ENCODE measurements around the gene ACSF3.

- TF ChIP-seq, protein P1, sequence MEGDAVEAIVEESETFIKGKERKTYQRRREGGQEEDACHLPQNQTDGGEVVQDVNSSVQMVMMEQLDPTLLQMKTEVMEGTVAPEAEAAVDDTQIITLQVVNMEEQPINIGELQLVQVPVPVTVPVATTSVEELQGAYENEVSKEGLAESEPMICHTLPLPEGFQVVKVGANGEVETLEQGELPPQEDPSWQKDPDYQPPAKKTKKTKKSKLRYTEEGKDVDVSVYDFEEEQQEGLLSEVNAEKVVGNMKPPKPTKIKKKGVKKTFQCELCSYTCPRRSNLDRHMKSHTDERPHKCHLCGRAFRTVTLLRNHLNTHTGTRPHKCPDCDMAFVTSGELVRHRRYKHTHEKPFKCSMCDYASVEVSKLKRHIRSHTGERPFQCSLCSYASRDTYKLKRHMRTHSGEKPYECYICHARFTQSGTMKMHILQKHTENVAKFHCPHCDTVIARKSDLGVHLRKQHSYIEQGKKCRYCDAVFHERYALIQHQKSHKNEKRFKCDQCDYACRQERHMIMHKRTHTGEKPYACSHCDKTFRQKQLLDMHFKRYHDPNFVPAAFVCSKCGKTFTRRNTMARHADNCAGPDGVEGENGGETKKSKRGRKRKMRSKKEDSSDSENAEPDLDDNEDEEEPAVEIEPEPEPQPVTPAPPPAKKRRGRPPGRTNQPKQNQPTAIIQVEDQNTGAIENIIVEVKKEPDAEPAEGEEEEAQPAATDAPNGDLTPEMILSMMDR (IDR thresholded peaks at IDR 0.05) = no peak
- TF ChIP-seq POLR2A (IDR thresholded peaks at IDR 0.05) = no peak
Observed at GRCh38 chr16:89095491-89095951, 1.9 kb downstream of the ACSF3 start.

Data from testis (tissue), 2 donors.